Vagina (tissue), 2 donors: Measurements from ENCODE around the gene DGKB. TPM values are rescaled to one million over a fixed set of nuclear protein-coding genes. Genes with fewer than 3 reads are reported as not detected.

Experiments
- DNase-seq, 2 donors: peaks; one replicate each; pipeline ENCODE4 v3.0.0-alpha.2; 2017; ENCODE audit errors: extremely low spot score in 2 of 2
- H3K27ac ChIP-seq: fragments of 200-600 bp; sonication (generic); one replicate; pipeline ENCODE4 v1.5.1; 2019
- H3K27me3 ChIP-seq: fragments of 200-600 bp; sonication (generic); one replicate; pipeline ENCODE4 v1.5.1; 2019
- H3K36me3 ChIP-seq, 2 donors: fragments of 200-600 bp; sonication (generic); one replicate each; pipeline ENCODE4 v1.5.1; 2017 to 2019
- H3K4me1 ChIP-seq: fragments of 200-600 bp; sonication (generic); one replicate; pipeline ENCODE4 v1.5.1; 2019
- H3K4me3 ChIP-seq, 2 donors: fragments of 200-600 bp; sonication (generic); 1 replicate in 1 of 2; 2 replicates in 1 of 2; pipeline ENCODE4 v1.5.1; 2016 to 2019
- H3K9me3 ChIP-seq: fragments of 200-600 bp; sonication (generic); one replicate; pipeline ENCODE4 v1.5.1; 2019
- CTCF ChIP-seq, 3 experiments: fragments of 450-650 bp in 2 of 3; fragments of 200-600 bp in 1 of 3; sonication (generic) in 1 of 3; IDR thresholded peaks; one replicate each; pipeline ENCODE4 v1.5.1; 2017 to 2019; ENCODE audit warnings: antibody characterized with exemption in 3 of 3, mild to moderate bottlenecking in 2 of 3, moderate library complexity in 2 of 3
- POLR2A ChIP-seq, 2 donors: fragments of 450-650 bp; IDR thresholded peaks; one replicate each; pipeline ENCODE4 v1.6.1; 2017; ENCODE audit warnings: antibody characterized with exemption in 2 of 2, mild to moderate bottlenecking in 2 of 2, moderate library complexity in 2 of 2
- POLR2AphosphoS5 ChIP-seq, 2 donors: sonication (generic); formaldehyde crosslinking; IDR thresholded peaks; one replicate each; pipeline ENCODE4 v1.9.0; 2017; ENCODE audit warnings: antibody characterized with exemption in 2 of 2, mild to moderate bottlenecking in 2 of 2, low read depth in 1 of 2; ENCODE audit not compliant: insufficient read depth in 1 of 2
- intact Hi-C: fragments of 100-400 bp; cut with DNase I; formaldehyde crosslinking; loops from one replicate; pipeline ENCODE4 v1.15.1; 2023
- total RNA-seq: library from RNA; depleted of rRNA; stranded (reverse); fragments of >200 nt; gene quantifications from one replicate; pipeline ENCODE4 v1.2.3, GENCODE V29; 2016

DGKB gene
- total RNA-seq, 1 donor from 2014 or later: 2.2 TPM

- H3K9me3 ChIP-seq: no peaks in the 10 kb centered on the region
- TF ChIP-seq POLR2A (IDR thresholded peaks at IDR 0.05) (no peak), CTCF (IDR thresholded peaks at IDR 0.05) (no peak), POLR2AphosphoS5 (IDR thresholded peaks at IDR 0.05; ENCODE audit: insufficient read depth in 1 of 2, low read depth in 1 of 2) (no peak)
- no peaks in the 10 kb centered on the region for H3K4me1 ChIP-seq
Measured at GRCh38 chr7:14747701-14748100, 154.8 kb downstream of the DGKB start.

GRCh38 chr7:14745076-14745475 is 157.5 kb downstream of the DGKB start:
- TF ChIP-seq CTCF (IDR thresholded peaks at IDR 0.05) (no peak), POLR2AphosphoS5 (IDR thresholded peaks at IDR 0.05; ENCODE audit: insufficient read depth in 1 of 2, low read depth in 1 of 2) (no peak), POLR2A (IDR thresholded peaks at IDR 0.05) (no peak)
- no peak for DNase-seq
- Histone ChIP-seq H3K4me3 (no peak overlapping the region), H3K4me1 (no peaks in the 10 kb centered on the region), H3K36me3 (no peaks in the 10 kb centered on the region), H3K27me3 (no peaks in the 10 kb centered on the region), H3K27ac (no peak overlapping the region), H3K9me3 (no peaks in the 10 kb centered on the region)
- intact Hi-C loops: no loop called here

More at GRCh38 chr7:14747701-14748100, 154.8 kb downstream of the DGKB start:
- no peak for DNase-seq
- Histone ChIP-seq H3K36me3 (no peaks in the 10 kb centered on the region), H3K27me3 (no peaks in the 10 kb centered on the region), H3K27ac (no peak overlapping the region), H3K4me3 (no peak overlapping the region)
- intact Hi-C loops: loop anchor here (1.0 kb wide), 1 partner anchor 8 kb away; no protein-coding TSS in a partner anchor

- Histone ChIP-seq H3K4me3 (no peak overlapping the region), H3K4me1 (no peaks in the 10 kb centered on the region), H3K9me3 (no peaks in the 10 kb centered on the region), H3K36me3 (no peaks in the 10 kb centered on the region), H3K27me3 (no peaks in the 10 kb centered on the region), H3K27ac (no peak overlapping the region)
- no peak for TF ChIP-seq POLR2A (IDR thresholded peaks at IDR 0.05)
- TF ChIP-seq POLR2AphosphoS5 (IDR thresholded peaks at IDR 0.05; ENCODE audit: insufficient read depth in 1 of 2, low read depth in 1 of 2): no peak
- no peak for TF ChIP-seq CTCF (IDR thresholded peaks at IDR 0.05)
- DNase-seq: no peak
- intact Hi-C loops: no loop called here
Measured at GRCh38 chr7:14740606-14741005, 161.9 kb downstream of the DGKB start.

GRCh38 chr7:14739841-14740185 is 162.7 kb downstream of the DGKB start:
- intact Hi-C loops: loop anchor here (1.0 kb wide), 1 partner anchor 8 kb away; no protein-coding TSS in a partner anchor
- Histone ChIP-seq H3K27ac (no peak overlapping the region), H3K27me3 (no peaks in the 10 kb centered on the region), H3K4me1 (no peaks in the 10 kb centered on the region), H3K36me3 (no peaks in the 10 kb centered on the region), H3K4me3 (no peak overlapping the region), H3K9me3 (no peaks in the 10 kb centered on the region)
- TF ChIP-seq CTCF (IDR thresholded peaks at IDR 0.05): no peak
- TF ChIP-seq POLR2A (IDR thresholded peaks at IDR 0.05): no peak
- TF ChIP-seq POLR2AphosphoS5 (IDR thresholded peaks at IDR 0.05; ENCODE audit: insufficient read depth in 1 of 2, low read depth in 1 of 2): no peak
- no peak for DNase-seq

- Histone ChIP-seq H3K36me3 (no peaks in the 10 kb centered on the region), H3K9me3 (no peaks in the 10 kb centered on the region), H3K27me3 (no peaks in the 10 kb centered on the region), H3K27ac (no peak overlapping the region), H3K4me1 (no peaks in the 10 kb centered on the region), H3K4me3 (no peak overlapping the region)
- TF ChIP-seq POLR2AphosphoS5 (IDR thresholded peaks at IDR 0.05; ENCODE audit: insufficient read depth in 1 of 2, low read depth in 1 of 2) (no peak), CTCF (IDR thresholded peaks at IDR 0.05) (no peak), POLR2A (IDR thresholded peaks at IDR 0.05) (no peak)
- intact Hi-C loops: loop anchor here (1.0 kb wide), 1 partner anchor 9 kb away; no protein-coding TSS in a partner anchor
- DNase-seq: no peak
Measured at GRCh38 chr7:14739168-14739840, 163.2 kb downstream of the DGKB start.
